Hepatocyte (in vitro differentiated cells): Measurements from ENCODE around the gene NDUFB8. TPM values are rescaled to one million over a fixed set of nuclear protein-coding genes. Genes with fewer than 3 reads are reported as not detected.

Experiments
- DNase-seq: peaks from one replicate; pipeline ENCODE4 v3.0.0-alpha.2; 2016; ENCODE audit warnings: low spot score
- H2AFZ ChIP-seq: fragments of 200-600 bp; sonication (generic); 2 replicates; pipeline ENCODE4 v1.6.0; 2016; ENCODE audit warnings: antibody characterized with exemption, mild to moderate bottlenecking
- H3K27ac ChIP-seq: fragments of 200-600 bp; sonication (generic); 2 replicates; pipeline ENCODE4 v1.5.1; 2016; ENCODE audit warnings: mild to moderate bottlenecking
- H3K27me3 ChIP-seq: fragments of 200-600 bp; sonication (generic); 2 replicates; pipeline ENCODE4 v1.6.1; 2016
- H3K36me3 ChIP-seq: fragments of 200-600 bp; sonication (generic); replicated peaks from 2 replicates; pipeline ENCODE4 v1.5.1; 2016; ENCODE audit warnings: low read depth; ENCODE audit not compliant: insufficient read depth
- H3K4me1 ChIP-seq: fragments of 200-600 bp; sonication (generic); 2 replicates; pipeline ENCODE4 v1.5.1; 2016; ENCODE audit warnings: mild to moderate bottlenecking, moderate library complexity; ENCODE audit not compliant: insufficient read depth
- H3K4me2 ChIP-seq: fragments of 200-600 bp; sonication (generic); 2 replicates; pipeline ENCODE4 v1.6.0; 2016
- H3K4me3 ChIP-seq: fragments of 200-600 bp; sonication (generic); 2 replicates; pipeline ENCODE4 v1.5.1; 2016; ENCODE audit warnings: mild to moderate bottlenecking
- H3K79me2 ChIP-seq: fragments of 200-600 bp; sonication (generic); 2 replicates; pipeline ENCODE4 v1.6.0; 2017; ENCODE audit warnings: mild to moderate bottlenecking
- H3K9me2 ChIP-seq: fragments of 200-600 bp; sonication (generic); replicated peaks from 2 replicates; pipeline ENCODE4 v1.6.0; 2017; ENCODE audit warnings: mild to moderate bottlenecking; ENCODE audit not compliant: insufficient read depth
- H3K9me3 ChIP-seq: fragments of 200-600 bp; sonication (generic); 2 replicates; pipeline ENCODE4 v1.5.1; 2016; ENCODE audit warnings: low read depth, mild to moderate bottlenecking
- H4K20me1 ChIP-seq: fragments of 200-600 bp; sonication (generic); 2 replicates; pipeline ENCODE4 v1.6.0; 2016; ENCODE audit warnings: mild to moderate bottlenecking; ENCODE audit not compliant: insufficient read depth, poor library complexity, severe bottlenecking
- CTCF ChIP-seq: fragments of 200-600 bp; sonication (generic); IDR thresholded peaks from 2 replicates; pipeline ENCODE4 v1.5.1; 2016; ENCODE audit warnings: antibody characterized with exemption, mild to moderate bottlenecking; ENCODE audit not compliant: poor library complexity
- EZH2 ChIP-seq: fragments of 200-600 bp; sonication (generic); IDR thresholded peaks from 2 replicates; pipeline ENCODE4 v1.6.1; 2016; ENCODE audit warnings: antibody characterized with exemption, mild to moderate bottlenecking, borderline replicate concordance
- EZH2phosphoT487 ChIP-seq: fragments of 200-600 bp; sonication (generic); IDR thresholded peaks from one replicate; pipeline ENCODE4 v1.6.1; 2018; ENCODE audit warnings: antibody characterized with exemption, mild to moderate bottlenecking, low read depth, moderate library complexity; ENCODE audit not compliant: unreplicated experiment, severe bottlenecking
- WGBS: methylation state at CpG from one replicate; pipeline ENCODE4 v1.1.6; 2016; ENCODE audit warnings: low lambda C conversion rate; ENCODE audit errors: missing lambda C conversion rate; 5-methylcytosine and 5-hydroxymethylcytosine counted together
- polyA plus RNA-seq: library from polyadenylated mRNA; unstranded; fragments of >200 nt; fragmentation: Nextera tagmentation; extraction: Ambion mirVana; gene quantifications from 2 replicates; pipeline ENCODE4 v1.2.1, GENCODE V29; 2016
- total RNA-seq: library from RNA; depleted of rRNA; stranded (reverse); fragments of >200 nt; gene quantifications from 2 replicates; pipeline ENCODE4 v1.2.3, GENCODE V29; 2014

Gene NDUFB8
- total and polyA plus RNA-seq, 2 experiments from 2014 or later, result 124 to 355 TPM

- Histone ChIP-seq H3K27me3 (peaks cover 14% of the 10 kb centered on the region), H3K79me2 (no peaks in the 10 kb centered on the region), H3K4me1 (peaks cover 9% of the 10 kb centered on the region), H3K4me2 (no peak overlapping the region), H3K9me3 (no peaks in the 10 kb centered on the region), H3K4me3 (no peak overlapping the region), H3K36me3 (no peaks in the 10 kb centered on the region), H3K9me2 (no peaks in the 10 kb centered on the region), H4K20me1 (no peaks in the 10 kb centered on the region), H3K27ac (no peak overlapping the region), H2AFZ (no peak overlapping the region)
- no peak for DNase-seq
- WGBS, result 83% methylated on average over 3 of the region's 3 CpGs
- TF ChIP-seq EZH2phosphoT487, result no peak
- no peak for TF ChIP-seq EZH2
- TF ChIP-seq CTCF, result no peak
Measured at GRCh38 chr10:100515612-100516011, 14.1 kb downstream of the NDUFB8 start.

- Histone ChIP-seq H3K4me3 (no peak overlapping the region), H3K4me2 (no peak overlapping the region), H3K27ac (no peak overlapping the region), H3K27me3 (no peaks in the 10 kb centered on the region), H3K79me2 (no peaks in the 10 kb centered on the region), H2AFZ (no peak overlapping the region), H3K36me3 (no peaks in the 10 kb centered on the region), H3K4me1 (no peaks in the 10 kb centered on the region), H4K20me1 (no peaks in the 10 kb centered on the region), H3K9me2 (no peaks in the 10 kb centered on the region), H3K9me3 (no peaks in the 10 kb centered on the region)
- 91% methylated on average over 7 of the region's 7 CpGs for WGBS
- no peak for TF ChIP-seq CTCF
- TF ChIP-seq EZH2, result no peak
- no peak for TF ChIP-seq EZH2phosphoT487
- no peak for DNase-seq
Measured at GRCh38 chr10:100510533-100511308, 18.9 kb downstream of the NDUFB8 start.

- H3K9me2 ChIP-seq, result no peaks in the 10 kb centered on the region
- TF ChIP-seq EZH2phosphoT487, result no peak
- TF ChIP-seq CTCF, result no peak
- TF ChIP-seq EZH2, result no peak
- H3K27me3 ChIP-seq, result no peaks in the 10 kb centered on the region
- no peak for DNase-seq
- no peaks in the 10 kb centered on the region for H3K9me3 ChIP-seq
- H3K4me2 ChIP-seq, result no peak overlapping the region
- no peaks in the 10 kb centered on the region for H3K36me3 ChIP-seq
- WGBS, result 72% methylated on average over 8 of the region's 8 CpGs
- H3K4me1 ChIP-seq, result peaks cover 5% of the 10 kb centered on the region
- H3K4me3 ChIP-seq, result no peak overlapping the region
- no peak overlapping the region for H3K27ac ChIP-seq
- no peak overlapping the region for H2AFZ ChIP-seq
- no peaks in the 10 kb centered on the region for H4K20me1 ChIP-seq
- H3K79me2 ChIP-seq, result no peaks in the 10 kb centered on the region
Measured at GRCh38 chr10:100509241-100509840, 20.3 kb downstream of the NDUFB8 start.
